ENCODE data around the gene CCDC24.

GRCh38 chr1:44040846-44041245, 49.4 kb downstream of the CCDC24 start:
- no peak for TF ChIP-seq EZH2phosphoT487 (IDR thresholded peaks at IDR 0.05; ENCODE audit: low read length)
- no peak for TF ChIP-seq EZH2 (optimal IDR thresholded peaks at IDR 0.05; ENCODE audit: low read depth, low read length)

All from MM.1S (cell line).